Activated naive CD4-positive, alpha-beta T cell treated with anti-CD3 and anti-CD28 coated beads, Interleukin-2, amount 50 U/mL, for 16 hours (primary cell): Measurements from ENCODE around the gene PCARE.
"Not testable (repeated sequence)": the region's sequence is repeated elsewhere in the genome, so short reads cannot be mapped to it uniquely, and the experiment has no call there.

ENCODE experiments used
- DNase-seq: peaks from one replicate; pipeline ENCODE4 v3.0.0-alpha.2; 2020

Gene PCARE

DNA sequence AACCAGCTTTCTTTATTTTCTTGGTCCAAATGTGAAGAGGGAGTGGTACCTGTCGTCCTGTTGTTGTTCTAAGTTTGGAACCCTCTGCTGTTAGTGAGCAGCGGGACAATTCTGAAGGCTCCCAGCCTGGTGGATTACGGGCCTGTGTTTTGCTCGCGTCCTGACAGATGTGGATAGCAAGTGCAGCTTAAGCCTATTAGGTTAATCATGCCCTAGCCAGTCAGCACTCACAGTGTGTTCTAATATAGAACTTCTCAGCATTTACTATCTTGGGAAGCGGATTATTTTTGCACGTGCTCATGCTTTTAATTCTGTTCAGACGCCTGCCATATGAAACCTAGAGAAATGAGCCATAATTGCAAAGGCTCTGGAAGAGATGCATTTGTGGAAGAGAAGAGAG, at the start of gene PCARE:
Gene PCARE (minus strand): TSS at position 113 of the 400 bp plus-strand sequence. CDS start 262 bp downstream, outside the sequence.
- no peak for DNase-seq

DNA sequence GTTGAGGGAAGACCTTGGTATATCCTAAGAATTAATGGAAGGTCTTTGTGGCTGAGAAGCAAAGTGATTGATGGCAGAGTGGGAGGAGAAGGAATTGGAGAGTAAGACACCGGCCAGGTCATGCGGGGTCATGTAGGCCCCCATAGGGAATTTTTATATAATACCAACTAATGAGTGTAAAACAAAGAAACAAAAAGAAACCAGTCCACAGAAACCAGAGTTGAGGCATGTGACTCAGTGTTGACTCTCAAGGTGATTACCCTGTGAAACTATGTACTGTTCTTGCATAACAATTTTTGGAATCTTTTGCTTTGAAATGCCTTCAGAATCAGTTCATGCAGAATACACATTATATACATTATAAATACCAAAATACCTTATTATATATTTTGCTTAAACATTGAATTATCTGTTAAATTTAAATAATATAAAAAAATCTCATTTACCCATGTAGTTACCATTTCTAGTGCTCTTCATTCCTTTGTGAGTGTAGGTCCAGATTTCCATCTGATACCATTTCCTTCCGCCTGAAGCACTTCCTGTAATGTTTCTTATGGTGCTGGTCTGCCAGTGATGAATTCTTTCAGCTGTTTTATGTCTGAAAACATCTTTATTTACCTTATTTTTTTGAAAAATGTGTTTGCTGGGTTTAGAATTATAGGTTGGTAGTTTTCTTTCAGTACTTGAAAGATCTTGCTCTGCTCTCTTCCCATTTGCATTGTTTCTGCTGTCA, 49.5 kb upstream of the PCARE start:
- peak; percentile 22 for DNase-seq

DNA sequence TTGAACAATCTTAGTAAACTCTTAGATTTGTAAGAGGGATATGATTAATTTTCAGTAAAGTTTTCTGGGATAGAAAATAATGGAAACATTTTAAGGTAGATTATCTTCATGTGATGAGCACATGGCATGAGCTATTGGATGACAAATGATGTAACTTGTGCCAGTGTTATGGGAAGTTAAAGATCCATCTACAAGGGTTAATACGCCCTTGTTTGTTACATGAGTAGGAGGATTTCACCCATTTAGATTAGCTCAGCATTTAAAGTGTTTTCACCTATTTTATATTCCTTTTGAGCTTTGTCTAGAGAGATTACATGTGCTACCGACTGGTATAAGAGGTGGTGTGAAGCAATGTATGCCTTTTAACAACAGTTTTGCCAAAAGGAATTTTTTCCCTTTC, 46.5 kb upstream of the PCARE start:
- DNase-seq, result no peak

DNA sequence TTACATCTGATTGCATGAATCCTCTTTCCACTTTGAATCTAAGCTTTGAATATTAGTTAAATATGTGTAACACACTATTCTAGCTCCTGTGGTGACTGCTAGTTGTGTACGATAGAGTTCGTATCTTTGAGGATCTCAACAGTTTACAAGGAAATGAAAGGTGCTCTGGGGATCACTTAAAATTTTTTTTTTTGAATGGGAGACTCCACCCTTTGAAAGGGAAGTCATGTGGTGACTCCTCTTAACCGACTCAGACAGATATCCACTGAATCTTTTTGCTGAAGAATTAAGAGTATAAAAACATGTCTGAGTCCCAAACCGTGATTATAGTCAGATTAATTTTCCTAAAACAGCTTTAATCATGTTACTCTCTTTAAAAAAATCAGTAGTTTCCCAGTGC, 44.9 kb upstream of the PCARE start:
- no peak for DNase-seq

DNA sequence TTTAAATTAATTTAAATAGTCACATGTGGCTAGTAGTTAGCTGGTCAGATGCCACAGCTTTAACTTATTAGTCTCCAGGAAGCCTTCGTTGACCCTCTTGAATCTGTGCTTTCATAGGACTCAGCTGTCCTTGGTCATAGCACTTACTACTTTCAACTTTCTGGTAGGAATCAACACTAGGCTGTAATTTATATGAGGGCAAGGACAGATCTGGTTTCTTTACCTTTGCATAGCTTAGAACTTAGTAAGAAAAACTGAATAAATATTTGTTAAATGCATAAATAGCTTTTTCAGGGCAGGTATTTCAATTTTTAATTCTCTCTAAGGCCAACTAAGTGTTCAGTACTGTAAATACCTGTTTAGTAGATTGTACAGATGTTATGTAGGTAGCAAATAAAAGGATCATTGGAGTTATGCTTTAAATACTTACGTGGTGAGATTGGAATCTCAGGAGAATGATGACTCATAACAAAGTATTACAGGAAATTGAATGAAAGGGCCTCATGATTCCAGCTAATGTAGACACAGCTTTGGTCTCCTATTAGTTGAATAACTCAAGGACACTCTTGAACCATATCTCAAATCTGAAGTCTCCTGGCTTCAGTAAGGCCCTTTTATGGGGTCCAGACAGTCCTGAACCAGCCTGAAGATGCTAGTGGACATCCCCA, 43.4 kb upstream of the PCARE start:
- no peak for DNase-seq

DNA sequence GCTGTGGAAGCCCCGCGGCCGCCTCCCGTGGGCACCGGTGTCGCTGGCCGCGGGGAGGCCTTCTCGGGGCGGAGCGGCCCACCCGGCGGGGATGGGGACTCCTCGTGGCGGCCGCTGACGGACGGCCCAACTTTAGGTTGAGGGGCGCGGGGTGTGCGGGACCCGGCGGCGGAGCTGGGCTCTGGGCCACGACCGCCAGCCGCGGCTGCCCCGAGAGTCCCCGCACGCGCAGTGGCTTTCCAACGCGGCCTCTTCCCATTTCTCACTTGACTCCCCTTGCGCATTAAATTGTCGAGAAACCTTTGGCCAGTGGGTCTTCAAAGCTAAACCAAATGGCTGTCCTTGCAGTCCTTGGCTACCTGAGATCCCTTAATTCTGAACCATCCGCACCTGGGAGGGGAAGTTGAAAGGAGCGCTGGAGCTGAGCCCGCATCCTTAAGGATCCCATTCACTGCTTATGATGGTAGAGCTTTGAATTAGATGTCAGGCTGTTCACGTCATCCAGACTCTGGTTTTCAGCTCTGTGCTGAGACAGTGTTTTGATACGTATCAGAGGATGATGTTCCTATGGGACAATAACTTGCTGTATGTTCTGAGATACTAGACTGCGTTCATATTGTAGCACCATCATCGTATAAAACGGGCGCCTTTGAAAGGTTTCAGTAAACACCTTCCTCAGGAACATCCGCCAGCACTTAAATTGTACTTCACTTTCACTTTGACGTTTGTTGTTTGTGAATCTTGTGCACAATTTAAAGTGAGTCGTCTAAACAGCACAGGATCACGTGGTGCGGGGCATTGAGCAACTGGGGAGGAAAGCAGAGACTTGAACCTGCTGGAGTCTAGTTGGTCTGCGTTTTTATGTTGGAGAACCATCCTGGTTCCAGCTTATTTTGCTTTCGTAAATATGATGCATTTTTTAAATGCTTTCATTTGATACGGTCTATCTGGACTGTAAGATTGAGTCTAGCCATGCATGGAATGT, 41.8 kb upstream of the PCARE start:
- DNase-seq, result peak; percentile 72

DNA sequence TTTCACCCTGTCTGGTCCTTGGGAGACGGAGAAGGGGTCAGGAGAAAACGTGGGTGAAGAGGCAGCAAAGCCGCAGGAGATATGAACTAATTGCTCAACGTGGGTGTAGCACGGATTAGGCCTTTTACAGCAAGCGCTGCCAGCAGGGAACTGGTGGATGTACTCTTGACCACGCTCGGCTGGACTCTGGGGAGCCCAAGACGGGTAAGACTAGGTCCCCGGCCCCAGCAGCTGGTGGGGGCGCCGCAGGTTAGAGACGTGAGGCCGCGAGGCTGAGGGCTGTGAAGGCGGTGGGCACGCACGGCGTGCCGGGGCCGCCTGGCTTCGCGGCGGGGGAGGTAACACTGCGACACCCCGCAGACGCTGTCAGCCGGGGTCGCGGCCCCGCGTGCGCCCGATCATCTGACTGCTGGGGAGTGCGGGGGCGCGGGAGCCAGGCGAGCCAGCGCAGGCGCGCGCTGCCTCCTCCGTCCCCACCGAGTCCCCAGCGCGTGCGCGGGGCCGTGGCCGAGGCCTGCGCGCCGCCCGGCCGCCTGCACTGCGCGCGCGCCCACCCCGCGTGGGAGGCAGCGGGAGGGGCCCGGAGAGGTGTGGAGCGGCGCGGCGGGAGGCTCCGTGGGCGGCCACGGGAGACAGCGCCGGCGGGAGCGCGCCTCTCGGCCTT, 40.8 kb upstream of the PCARE start, which contains the start of gene CLIP4:
Gene CLIP4 (plus strand): TSS at position 470 of the 664 bp plus-strand sequence. CDS start 5,974 bp downstream, outside the sequence.
- peak; percentile 84 for DNase-seq

DNA sequence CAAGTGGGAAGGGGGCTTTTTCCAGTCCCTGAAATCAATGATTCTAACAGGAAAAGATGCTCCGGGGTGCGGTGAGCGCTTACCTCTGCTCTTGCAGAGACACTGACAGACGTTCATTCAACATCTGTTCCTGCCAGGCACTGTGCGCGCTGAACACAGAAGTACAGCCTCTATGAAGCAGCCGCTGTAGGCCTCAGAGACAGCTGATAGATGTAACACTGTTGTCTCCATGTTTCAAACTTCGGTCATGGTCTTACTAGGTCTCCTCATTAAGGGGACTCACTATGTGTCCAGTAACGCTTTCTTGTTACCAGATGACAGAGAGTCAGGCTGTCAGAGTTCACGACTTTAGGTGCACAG, 40.2 kb upstream of the PCARE start:
- no peak for DNase-seq

DNA sequence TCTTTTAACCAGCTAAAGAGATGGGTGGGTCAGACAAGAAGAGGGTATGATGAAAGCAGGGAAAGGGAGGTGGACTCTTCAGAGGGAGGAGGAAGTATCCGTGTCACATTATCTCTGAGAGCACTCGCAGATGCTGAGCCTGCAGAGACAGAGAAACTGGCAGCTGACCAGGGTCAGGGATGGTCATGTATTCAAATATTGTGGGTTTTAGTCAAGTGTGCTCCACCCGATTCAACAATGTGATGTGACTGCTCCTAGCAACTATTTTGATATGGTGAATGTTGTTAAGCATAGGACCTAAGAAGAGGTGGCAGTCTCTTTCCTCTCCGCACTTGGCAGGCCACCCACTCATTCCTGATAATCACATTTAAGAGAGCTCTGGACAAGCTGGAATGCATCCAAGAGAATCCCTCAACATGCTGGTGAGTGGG, 39.6 kb upstream of the PCARE start:
- no peak for DNase-seq

DNA sequence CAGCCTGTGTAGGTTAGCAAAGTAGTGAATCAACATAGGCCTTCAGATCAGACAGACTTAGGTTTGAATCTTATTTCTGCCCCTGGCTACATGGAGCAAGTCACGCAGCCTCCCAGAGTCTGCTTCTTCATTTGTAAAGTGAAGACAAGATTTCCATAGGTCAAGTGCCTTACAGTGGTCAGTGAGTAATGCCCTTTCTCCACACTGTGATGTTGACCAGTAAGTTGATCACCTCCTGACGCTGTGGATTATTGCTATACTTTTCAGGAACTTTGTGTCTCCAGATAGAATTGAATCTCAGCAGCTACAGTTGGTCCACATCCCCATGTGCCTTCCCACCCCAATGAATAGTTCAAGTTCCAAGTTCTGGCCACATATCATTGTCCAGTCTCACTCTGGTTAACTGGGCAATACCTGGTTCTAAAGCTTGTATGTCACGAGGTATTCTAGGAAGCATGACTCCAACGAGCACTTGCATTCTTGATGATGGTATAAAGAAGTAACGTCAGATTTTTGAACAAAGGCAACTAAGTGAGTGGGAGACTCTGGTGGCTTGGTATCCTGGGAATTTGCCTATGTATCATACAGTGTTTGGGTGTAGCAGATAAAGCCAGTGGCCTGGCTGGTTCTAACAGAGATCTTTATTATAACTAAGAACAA, 38.8 kb upstream of the PCARE start:
- no peak for DNase-seq

DNA sequence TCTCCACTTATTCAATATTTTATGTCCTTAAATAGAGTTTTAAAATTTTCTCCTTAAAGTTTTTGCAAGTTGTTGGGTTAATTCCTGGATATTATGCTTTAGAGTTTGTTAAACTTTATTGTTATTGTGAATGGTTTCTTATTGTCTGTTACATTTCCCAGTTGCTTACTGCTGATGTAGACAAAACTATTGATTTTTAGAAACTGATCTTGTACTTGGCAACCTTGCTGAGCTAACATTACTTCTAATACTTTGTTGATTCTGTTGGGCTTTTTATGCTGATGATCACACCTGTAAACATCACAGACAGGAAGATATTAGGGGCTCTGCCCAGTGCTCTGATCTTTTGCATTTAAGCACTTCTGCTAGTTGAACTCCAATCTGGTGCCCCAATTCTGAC, 38.1 kb upstream of the PCARE start:
- DNase-seq, result no peak

DNA sequence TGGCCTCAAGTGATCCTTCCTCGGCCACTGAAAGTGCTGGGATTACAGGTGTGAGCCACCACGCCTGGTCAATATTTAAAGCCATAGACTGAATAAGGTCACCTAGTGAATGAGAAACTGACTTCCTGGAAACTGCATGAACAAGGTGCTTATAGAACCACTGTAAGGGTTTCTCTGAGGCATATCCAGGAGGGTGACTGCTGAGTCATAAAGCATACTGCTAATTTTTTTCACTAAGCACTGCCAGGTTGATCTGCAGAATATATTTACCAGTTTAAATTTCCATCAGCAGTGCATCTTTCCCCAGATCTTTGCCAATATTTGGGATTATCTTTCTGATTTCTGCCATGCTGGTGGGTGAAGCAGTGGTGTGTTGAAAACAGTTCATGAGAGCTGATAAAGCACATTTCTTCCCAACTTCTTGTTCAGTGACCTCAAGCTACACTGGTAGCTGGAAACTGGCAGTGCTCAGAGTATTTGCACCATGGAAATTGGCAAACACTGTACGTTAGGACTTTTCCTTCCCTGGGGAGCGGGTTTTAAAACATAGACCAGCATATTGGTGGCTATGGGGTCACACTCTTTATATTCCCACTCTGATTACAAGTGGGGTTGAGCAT, 36.7 kb upstream of the PCARE start:
- DNase-seq, result no peak

DNA sequence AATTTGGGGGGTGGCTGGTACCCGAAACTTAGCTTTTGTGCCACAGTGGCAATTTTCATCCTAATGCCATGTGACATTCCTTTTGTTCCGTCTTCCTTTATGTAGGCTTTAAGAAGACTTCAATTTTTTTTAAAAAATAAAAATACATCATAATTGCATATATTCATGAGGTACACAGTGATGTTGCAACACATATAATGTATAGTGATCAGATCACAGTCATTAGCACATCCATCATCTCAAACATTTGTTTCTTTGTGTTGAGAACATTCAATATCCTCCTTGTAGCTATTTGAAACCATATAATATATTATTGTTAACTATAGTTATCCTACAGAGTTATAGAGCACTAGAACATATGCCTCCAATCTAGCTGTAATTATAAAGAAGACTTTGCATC, 34.9 kb upstream of the PCARE start:
- DNase-seq, result no peak

DNA sequence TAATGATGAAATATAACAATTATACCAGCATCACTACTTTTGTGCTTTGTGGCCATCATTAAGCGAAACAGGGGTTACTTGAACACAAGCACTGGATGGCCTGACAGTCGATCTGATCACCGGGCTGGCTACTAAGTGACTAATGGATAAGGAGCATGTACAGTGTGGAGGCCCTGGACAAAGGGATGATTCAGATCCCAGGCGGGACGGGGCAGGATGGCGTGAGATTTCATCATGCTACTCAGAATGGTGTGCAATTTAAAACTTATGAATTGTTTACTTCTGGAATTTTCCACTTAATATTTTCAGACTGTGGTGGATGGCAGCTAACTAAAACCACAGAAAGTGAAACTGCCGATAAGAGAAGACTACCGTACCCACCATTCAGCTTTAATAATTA, 33.9 kb upstream of the PCARE start:
- DNase-seq, result no peak

DNA sequence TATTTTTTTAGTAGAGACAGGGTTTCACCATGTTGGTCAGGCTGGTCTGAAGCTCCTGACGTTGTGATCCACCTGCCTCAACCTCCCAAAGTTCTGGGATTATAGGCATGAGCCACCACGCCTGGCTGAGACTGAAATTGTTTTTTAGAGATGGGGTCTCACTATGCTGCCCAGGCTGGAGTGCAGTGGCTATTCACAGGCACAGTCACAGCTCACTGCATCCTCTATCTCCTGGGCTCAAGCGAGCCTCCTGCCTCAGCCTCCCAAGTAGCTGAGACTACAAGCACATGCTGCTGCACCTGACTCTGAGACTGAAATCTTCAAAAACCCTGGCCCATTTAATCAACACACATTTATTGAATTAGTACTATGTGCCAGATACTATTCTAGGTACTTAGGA, 33.2 kb upstream of the PCARE start:
- DNase-seq, result not testable (repeated sequence)

DNA sequence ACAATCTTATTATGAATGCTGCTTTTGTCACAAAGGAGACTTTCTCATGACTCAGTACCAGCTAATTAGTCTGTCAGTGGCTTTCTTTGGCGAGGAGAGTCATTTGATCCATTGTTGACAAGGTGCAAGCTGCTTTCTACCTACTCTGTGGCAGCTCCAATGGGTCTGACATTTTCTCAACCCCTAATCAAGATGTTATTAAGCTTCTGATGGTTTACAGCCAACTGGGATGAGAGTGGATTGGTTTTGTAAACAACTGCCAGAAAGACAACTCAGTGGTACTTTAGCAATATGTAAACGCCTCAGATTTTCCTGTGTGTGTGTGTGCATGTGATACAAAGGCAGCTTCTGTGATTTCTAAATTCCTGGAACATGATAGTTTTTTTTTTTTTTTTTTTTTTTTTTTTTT, 32.7 kb upstream of the PCARE start:
- no peak for DNase-seq

DNA sequence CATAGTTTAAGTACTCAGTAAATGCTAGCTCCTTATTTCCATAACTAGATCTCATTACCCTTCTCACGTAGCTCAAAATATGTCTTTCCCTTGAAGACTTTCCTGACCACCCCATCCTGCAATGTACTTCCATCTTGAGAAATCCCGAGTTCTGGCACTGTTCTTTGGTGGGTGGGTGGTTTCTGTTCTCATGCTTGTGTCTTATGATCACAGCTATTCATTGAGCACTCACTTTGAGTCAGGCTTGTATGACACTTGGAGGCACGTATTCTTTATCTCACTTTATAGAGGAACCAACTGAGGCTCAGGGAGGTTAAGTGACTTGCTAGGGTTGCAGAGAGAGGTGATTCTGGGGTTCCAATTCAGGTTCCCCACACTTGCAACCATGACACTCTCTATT, 31.9 kb upstream of the PCARE start:
- no peak for DNase-seq

DNA sequence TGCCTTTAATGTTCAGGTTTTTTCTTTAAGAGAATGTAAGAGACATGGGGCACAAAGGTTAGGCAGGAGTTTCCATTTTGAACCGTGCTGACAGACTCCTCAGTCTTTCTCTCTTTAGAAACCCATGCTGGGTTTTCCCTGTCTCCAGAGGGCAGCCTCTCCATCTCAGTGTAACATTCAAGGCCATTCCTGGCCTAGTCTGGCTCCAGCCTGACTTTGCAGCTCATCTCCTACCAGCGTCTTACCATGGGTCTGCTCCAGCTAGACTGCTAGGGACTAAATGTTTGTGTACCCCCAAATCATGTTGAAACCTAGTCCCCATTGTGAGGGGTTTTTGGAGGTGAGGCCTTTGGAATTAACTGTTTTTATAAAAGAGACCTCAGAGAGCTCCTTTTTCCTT, 31.1 kb upstream of the PCARE start:
- DNase-seq, result no peak

DNA sequence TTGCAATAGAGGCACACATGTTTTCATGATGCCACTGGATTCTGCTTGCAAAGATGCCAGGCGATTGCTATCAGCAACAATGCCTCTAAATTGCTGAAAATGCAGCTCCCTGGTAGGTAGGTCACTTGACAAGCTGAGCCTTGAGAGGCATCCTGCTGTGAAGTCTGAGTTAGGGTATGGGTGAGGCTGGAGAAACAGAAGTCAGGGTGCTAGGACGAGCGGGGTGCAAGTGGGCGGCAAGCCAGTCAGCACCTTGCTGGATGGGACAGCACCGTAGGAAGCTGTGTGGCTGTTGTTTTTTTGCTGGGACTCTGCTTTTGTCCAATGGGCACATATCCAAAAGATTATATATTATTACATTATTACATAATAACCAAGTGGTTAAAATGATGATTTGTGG, 30.4 kb upstream of the PCARE start:
- DNase-seq, result no peak

DNA sequence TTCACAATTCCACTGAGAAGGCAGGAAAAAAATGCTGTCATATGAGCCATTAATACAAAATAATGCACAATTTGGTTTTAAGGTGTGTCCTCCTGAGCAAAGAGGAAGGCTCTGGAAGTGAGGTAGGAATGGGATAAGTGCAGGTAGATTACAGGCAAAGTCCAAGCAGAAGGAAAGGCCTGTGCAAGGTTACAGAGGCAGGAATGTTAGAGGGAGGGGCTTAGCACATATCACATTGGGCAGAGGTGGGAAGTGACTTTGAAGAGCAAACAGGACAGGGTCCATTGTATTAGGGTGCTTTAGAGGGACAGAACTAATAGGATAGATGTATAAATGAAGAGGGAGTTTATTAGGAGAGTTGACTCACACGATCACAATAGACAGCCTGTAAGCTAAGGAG, 26.2 kb upstream of the PCARE start:
- DNase-seq, result no peak

DNA sequence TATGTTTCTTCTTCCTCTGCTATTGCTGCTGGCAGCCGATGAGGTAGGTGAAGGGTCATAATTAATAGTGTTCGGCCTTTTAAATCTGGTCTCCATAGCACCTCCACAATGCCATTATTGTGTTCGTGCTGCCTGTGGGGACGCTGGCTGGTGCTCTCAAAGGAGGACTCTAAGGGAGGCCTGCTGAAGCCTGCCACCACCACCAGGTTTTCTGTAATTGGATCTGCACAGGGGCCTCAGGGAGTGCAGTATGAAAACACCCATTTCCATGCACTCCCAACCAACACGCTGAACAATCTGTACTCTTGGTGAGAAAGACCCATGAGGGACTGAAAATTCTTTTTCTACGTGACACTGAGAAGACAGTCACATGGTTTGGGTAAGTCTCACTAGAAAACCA, 23.2 kb upstream of the PCARE start:
- DNase-seq, result no peak

DNA sequence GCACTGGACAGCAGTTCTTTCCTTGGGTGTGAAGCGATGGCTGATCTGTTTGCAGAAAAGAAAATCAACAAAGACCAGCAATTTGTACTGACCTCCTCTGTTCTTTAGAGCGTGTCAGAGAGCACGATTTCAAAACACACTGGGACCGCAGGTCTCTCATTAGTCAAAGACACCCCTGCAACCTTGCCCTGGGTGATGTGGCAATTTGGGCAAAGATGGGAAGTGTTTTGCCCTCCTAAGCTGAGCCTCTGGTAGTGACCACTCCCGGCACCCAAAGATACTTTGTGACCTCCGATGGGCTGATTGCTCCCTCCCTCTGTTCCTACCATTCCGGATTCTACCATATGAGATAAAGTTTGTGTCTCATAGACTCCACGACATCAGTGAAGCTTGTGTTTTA, 22.6 kb upstream of the PCARE start:
- DNase-seq, result no peak
